T1000 (cell line): ENCODE data around the gene SGPP2.
"Not testable (repeated sequence)": the region's sequence is repeated elsewhere in the genome, so short reads cannot be mapped to it uniquely, and the experiment has no call there.

Source experiments
- DNase-seq: peaks from one replicate; lab custom pipeline; 2025; ENCODE audit warnings: mixed read lengths; lab: John Stamatoyannopoulos, UW

SGPP2 gene

DNA sequence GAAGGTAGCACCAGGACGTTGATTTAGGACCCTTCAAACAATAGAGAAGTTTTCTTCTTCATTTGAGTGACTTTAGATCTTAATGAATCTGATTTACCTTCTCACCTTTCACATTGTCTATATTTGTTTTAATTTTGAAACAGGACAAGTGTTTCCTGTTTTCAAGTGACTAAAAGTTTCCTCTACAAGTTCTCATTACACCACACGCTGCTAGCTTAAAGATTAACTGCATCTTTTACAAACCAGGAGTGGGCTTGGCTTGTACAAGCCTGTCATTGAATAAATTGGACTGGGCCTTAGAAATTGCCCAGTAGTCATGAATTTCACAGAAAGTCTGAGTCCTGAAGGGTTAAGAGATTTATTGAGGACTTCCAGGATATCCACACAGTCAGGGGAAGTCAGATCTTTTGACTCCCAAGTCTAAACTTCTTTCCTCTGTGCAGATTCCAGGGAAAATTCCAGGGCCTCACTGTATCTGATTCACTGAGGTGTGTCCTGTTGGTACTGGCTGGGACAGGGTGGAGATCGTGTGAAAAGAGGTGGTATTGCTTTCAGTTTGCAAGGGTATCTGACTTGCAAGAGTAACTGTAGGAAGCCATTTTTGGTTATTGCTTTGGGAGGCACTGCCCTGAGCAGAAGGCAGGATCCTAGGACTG is 3.4 kb downstream of the SGPP2 start:
- no peak for DNase-seq

DNA sequence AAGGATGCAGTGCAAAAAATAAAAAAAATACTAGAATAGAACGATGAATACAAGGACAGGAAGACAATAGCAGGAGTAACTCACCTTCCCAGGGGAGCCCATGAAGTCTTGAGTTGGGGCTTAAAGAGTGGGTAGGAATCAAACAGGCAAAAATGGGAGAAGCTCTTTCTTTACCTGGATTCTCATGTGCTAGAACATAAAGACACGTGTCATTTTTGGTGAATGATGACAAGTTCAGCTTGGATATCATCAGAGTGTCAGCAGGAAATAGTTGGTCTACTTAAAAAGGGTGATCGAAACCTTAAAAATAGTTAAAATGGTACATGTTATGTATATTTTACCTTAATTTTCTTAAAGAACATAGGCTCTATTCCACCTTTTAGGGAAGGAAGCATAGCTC is 5.7 kb downstream of the SGPP2 start:
- DNase-seq = no peak

DNA sequence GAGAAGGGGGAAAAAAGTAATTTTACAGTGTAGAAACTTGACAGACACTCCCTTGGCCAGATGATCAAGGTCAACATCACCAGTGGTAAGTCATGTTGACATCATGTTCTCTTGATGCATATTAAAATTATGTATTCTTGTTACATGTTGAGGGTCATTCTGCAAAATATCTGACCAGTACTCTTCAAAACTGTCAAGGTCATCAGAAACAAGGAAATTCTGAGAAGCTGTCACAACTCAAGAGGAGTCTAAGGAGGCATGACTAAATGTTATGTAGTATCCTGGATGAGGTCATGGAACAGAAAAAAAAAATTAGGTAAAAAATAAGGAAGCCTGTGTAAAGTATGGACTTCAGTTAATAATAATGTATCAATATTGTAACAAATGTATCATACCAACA is 6.3 kb downstream of the SGPP2 start:
- no peak for DNase-seq

DNA sequence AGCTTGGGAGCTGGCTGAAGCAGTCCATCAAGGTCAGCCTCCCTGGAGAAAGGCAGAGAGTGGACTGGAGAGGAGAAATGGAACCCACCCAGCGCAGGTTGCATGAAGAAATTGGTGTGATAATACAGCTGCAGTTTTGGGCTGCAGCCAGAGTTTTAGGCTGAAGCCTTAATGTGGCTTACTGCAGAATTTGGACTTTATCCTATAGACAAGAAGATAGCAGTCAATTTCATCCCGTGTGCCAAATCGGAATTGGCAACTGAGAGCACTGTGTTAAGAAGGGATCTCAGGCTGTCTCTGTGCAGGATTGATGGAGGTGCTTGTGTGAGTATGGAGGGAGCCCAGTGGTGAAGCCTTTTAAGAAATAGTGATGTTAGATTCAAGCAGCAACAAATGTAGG is 7.5 kb downstream of the SGPP2 start:
- DNase-seq = no peak

DNA sequence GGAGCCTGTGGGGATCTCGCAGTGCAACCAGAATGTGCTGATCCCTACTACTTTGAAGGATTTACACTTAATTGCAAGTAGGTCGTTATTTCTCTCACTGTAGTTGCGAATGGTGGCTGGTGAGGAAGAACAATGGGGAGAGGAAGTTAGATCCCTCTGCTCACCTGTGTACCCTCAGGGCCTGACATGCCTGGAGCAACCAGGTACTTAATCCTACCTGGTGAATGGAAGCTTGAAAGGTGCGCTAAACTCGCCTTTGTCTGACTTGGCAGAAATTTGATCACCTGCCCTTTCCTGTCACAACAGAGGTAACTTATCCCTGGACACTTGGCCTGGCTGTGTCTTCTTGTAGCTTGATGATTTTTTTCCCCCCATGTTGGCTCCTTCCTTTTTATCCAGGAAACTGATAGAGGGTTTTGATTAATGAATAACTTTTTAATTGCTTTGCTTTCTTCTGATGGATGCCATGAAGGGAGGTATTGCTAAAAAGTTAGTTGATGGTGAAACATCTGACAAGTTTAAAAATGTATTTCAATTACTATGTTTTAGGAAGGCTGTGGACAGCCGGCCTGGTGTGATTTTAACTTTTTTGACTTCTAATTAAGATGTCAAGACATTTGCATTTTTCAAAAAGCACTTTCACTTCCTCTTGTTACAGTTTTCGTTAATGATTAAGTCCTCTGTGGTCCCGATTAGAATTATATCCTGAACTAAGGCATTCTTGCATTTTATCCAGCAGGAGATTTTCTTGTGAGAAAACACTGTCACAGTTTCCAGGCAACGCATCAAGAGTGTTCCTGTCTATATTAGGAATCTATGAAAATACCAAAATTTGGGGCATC is 9.2 kb downstream of the SGPP2 start:
- no peak for DNase-seq

DNA sequence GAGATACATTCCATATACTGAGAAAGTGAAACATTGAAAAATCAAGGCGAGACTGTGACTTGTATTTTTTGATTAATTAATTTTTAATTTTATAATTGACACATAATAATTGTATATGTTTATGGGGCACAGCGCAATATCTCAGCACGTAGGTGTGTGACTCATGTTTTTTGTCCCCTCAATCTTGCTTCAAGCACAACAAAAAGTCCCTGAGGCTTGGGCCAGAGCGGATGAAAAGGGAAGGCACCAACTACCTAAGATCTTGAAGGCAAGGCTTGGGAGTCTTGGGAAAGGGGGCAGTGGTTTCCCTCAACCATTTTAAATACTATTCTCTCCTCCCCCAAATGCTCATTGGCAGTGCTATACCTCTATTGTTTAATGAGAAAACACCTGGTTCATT is 9.9 kb downstream of the SGPP2 start:
- DNase-seq = no peak

DNA sequence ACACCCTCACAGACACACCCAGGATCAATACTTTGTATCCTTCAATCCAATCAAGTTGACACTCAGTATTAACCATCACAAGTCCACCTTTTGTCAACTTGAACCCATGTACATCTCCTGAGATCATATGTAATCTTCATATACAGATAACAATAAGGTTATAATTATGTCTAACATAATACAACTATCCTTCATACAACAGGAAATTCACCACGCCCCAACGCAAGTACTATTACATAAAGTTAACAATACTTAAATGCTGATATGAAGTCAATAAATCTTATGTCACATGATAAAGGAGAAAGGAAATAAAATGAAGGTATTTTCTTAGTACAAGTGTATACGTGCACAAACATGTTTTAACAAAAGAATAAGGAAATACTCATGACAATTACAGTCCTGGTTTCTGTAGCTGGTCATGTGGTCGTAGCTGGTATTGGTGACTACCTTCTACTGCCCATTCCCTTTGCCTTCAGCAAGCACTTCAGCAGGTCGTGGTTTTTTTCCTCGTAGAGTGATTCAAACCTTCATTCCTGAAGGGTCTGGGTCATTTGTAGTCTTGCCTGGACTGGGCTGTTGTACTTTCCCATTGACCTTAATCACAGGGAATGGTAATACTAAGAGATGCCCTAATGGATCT is 11.2 kb downstream of the SGPP2 start:
- DNase-seq = not testable (repeated sequence)

DNA sequence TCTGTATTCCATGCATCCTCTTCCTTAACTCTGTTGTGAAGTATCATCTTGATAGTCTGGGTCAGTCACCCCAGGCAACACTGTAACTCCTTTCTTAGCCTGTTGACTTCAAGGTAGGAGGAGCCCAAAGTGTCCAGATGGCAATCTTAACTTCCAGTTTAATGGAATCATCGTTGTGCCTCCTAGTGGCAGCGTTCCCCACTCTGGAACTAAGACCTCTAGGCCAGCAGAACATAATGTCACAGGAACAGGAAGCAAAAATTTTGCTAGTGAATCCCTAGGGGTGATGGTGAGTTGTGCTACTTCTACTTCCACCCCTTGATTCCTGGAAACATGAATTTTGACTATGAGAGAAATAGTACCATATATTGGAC is 11.7 kb downstream of the SGPP2 start:
- DNase-seq = no peak

DNA sequence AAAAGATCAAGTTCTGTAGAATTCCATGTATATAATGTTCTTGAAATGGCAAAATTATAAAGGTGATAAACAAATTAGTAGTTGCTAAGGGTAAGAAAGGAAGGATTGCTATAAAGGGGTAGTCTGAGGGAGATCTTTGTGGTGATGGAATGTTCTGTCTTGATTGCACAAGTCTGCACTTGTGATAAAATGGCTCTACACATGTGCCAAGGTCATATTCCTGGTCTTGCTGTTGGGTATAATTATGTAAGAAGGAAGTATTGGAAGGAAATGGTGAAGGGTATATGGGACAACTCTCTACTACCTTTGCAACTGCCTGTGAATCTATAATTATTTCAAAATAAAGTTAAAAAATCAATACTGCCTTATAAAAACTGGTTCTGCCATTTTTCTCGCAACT is 15.3 kb downstream of the SGPP2 start:
- no peak for DNase-seq

DNA sequence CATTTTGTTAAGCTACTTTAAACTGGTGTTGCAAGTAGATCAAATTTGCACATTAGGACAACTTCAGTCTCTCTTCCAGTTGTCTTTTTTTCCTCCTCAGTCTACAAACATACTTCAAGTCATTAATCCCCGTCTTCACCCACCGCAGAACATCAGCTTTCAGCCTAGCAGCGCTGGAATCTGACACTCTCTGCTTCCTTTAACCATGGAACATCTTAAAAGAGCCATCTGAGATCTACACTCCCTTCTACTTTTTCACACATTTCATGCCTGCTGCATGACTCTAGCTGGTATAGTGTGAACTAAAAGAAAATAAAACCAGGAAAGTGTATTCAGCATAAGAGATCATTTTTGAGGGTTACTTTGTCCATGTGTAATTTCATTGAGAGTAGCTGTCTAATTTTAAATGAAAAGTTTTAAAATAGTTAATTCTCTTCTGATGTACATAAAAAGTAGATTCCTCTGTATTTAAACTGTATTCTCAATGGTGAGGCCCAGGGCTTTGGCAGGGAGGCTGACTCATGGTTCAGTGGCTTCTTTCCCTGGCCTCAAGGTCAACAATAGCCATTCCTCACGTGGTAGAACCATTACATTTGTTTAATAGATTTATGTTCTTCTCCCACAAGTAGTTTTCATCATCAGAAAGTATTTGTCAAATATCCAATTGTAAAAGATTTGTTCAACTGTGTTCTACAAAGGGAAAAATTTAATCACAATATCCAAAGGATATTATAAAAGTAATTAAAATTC is 16.5 kb downstream of the SGPP2 start:
- no peak for DNase-seq

DNA sequence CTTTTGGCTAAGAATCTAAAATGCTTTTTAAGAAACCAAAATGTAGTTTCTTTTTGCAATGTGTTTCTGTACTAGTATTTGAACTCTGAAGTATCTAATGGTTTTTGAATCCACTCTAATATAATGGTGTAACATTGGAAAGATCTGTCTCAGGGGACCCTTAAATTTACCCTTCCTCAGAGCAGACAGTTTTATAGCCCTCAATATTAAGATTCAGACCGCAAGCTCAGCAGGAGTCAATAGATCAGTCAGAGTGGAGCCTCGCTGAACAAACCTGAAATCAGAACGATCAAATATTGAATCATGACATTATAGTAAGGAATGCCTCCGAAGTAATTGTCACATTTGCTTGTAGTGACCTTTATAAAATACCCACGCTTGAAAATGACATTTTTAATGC is 18.3 kb downstream of the SGPP2 start:
- no peak for DNase-seq

DNA sequence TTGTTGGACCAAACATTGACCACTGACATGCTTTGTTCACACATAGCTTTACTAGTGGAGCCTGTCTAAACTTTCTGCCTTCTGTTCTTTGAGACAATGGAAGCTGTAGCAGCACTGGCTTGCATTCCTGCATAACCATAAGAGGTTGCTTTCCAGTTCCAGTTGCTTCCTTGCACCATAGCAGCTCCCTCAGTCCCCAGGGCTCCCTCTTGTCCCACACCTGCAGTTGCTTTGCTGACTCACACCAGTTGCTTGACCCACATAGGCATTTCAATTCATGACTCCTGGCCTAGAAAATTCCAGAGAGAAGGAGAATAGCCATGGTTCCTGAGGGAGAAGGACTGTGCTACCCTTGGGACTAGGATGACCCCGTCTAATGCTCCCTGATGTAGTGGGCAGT is 20.9 kb downstream of the SGPP2 start:
- DNase-seq = no peak

DNA sequence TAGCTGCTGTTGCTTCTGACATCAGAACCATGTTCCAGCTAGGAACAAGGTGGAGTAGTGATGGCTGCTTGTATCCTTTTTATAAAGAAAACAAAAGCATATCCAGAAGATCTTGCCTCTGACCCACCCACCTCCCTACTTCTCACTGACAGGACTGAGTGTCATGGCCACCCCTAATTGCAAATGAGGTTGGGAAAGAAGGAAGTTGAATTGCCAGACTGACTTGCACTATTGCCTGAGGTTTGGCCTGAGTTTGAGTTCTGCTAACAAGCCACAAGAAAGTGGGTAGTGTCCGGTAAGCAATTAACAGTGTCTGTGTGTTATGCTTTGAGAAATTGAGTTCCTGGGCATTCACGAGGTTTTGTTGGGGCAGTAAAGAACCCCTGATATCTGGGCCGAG is 22.8 kb downstream of the SGPP2 start:
- DNase-seq = no peak

DNA sequence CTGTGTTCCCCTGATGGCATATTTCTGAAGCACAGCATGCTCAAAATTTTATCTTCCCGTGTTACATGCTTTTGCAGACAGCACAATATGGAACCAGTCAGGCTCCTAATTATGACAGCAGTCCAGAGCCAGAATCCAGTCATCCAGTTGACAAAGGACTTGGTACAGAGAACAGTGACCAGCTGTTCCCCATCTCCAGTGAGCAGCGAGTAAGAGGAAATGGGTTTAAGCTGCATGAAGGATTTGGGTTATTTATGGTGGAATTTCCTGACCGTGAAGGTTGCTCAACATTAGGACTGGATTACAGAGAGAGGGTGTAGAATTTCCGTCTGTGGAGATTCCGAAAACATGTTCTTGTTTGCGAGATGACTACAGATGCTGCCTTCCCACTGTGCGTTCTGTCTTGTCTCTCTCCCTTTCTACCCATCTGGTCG is 24.4 kb downstream of the SGPP2 start:
- no peak for DNase-seq

DNA sequence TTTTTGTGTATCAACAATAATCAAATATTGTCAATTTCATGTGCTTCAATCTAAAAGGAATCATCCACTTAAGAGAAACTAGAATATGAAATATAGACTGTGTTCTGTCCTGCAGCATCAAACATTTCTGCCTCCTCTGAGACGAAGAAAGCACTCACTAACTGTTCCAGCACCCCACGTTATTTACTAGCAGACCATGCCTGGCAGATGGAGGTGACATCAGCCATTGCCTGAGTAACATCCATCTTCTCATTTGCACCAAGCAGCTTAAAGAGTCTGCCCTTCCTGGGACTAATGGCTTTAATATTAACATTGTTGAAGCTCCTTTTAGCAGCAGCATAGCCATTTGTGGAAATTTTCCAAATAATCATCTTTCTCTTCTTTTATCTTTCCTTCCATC is 25.7 kb downstream of the SGPP2 start:
- no peak for DNase-seq

DNA sequence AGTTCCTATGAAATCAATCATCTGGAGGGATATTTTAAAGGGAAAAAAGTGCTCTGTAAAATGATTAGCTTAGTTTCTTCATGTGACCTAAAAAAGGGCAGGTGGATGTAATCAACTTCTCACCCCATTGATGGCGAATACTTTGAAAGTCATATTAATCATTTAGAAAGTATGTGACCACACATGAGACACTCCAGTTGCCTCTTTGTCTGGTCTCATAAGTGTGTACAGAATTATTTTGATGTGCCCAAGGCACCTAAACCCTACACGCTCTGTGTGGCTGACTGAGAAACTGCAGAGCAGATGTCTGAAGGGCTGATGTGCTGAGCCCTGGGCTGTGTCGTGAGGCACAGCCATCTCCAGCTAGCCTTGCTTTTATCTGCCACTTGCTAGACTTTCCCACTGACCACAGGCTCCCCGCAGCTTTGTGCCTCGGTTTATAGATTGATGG is 26.9 kb downstream of the SGPP2 start:
- DNase-seq = no peak

DNA sequence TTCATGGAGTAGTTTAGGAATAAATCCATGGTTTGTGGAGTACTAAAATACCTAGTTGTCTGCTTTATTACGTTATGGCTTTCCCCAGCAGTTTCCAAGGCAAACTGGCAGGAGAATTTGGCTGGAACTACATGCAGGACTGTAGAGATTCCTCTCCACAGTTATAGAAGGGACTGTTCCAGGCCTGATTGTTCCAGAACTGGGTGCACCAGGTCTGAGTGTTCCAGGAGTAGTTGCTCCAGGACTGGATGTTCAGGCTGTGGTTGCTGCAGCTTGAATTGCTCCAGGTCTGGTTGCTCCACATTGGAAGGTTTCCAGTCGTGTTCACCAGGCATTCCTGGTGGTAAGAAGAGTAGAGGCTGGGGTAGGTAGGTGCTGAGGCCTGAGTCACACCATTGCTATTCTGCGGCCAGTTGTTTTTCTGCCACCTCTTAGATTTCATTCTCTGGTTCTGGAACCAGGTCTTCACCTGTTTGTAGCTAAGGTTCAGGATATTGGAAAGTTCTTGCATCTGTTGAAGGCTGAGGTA is 28.1 kb downstream of the SGPP2 start:
- DNase-seq = no peak

DNA sequence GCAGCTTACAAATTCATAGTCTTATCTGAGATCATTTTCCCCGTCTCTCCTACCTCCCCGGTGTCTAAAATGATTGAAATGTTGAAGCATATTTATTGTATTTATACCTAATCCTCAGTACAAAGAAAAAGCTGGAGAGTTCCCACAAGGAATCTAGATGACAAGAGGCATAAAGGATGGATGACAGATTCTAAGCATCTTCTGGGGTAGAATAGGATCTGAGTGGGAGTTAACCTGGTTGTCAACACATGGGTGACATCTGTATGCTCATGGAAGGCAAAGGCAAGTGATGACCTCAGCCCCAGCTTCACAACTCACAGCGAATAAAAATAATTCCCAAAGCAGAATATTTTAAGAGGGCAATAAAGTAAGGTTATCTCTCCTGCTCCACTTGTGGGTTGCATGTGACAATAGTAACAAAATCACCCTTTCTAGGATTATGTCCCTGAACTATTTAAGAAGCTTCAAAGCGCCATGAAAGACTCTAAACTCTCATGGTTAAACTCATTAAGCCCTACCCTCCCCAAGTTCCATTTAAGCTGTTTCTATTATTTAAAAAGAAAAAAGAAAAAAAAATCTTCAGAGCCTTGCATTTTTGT is 32.2 kb downstream of the SGPP2 start:
- no peak for DNase-seq

DNA sequence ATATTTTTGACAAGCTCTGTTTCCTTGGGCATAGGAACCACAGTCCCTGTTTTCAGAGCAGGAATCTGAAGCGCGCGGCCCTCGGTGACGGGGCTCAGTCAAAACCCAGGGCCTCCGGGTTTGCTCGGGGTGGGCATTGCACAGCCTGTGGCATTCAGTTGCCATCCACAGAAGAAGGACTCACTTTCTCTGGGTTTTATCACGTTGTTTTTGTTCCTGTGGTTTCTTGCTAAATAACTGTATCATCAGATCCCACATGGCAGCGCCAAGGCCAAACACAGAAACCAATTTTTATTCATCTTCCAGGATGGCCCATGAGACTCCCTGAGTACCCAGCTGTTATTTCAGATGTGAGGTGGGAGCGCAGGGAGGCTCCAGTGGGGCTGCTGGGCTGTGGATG is 35.6 kb downstream of the SGPP2 start:
- DNase-seq = no peak

DNA sequence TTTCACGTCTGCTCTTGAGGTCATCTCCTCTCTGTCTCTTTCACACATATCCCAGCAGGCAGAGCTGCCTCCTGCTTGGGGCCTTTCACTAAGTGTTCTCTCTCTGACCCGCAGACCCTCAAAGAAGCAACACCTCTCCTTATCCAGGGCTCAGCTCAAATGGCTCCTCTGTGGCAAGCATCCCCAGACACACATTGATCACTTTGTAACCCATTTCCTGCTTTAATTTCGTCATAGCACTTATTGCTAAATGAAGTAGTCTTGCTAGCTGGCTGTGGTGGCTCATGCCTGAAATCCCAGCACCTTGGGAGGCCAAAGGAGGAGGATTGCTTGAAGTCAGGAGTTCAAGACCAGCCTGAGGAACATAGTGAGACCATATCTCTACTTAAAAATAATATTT is 41.4 kb downstream of the SGPP2 start:
- no peak for DNase-seq

DNA sequence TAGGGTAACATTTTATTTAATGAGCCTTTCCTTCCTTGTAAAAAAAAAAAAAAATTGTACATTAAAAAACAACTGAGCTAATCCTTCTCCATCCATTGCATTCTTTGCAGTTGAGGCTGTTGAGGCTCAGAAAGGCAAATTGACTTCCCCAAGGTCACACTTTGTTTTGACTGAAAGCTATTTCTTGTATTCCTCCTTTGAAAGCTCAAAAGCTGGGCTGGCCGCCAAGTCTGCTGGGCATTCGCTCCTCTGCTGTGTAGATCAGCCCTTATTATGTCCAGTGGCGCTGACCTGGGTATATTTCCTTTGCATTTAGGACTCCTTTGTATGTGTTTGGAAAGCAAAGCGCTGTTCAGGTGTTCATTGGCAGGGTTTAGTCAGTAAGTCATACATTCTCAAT is 44.0 kb downstream of the SGPP2 start:
- no peak for DNase-seq
